DOHH2 (cell line): Measurements from ENCODE around the gene CRYBA4.
A peak's percentile ranks its signal among the peaks of the same experiment; 100 is the strongest.

Experiments used
- CTCF ChIP-seq: fragments of 200-600 bp; sonication (generic); IDR thresholded peaks from one replicate; pipeline ENCODE4 v1.5.1; 2014; ENCODE audit warnings: antibody characterized with exemption, mild to moderate bottlenecking, low read depth, low read length; ENCODE audit not compliant: poor library complexity, severe bottlenecking
- EZH2phosphoT487 ChIP-seq: fragments of 200-600 bp; sonication (generic); IDR thresholded peaks from 2 replicates; pipeline ENCODE4 v1.6.1; 2017; ENCODE audit warnings: borderline replicate concordance, mild to moderate bottlenecking, antibody characterized with exemption, low read length, moderate library complexity, mixed read lengths

GRCh38 chr22:26679003-26679629 is 57.4 kb downstream of the CRYBA4 start:
- TF ChIP-seq CTCF, result peak; percentile 89
- TF ChIP-seq EZH2phosphoT487, result no peak
